ENCODE data around the gene PNCK. TPM values are rescaled to one million over a fixed set of nuclear protein-coding genes. Genes with fewer than 3 reads are reported as not detected.

PNCK gene
- total RNA-seq, 3 donors from 2014 or later = 0.48 to 1.3 (median 0.73) TPM

GRCh38 chrX:153635788-153636668 is 37.6 kb downstream of the PNCK start:
- peaks cover 0 to 89% of the 10 kb centered on the region in 2 donors for H3K27me3 ChIP-seq
- H3K4me3 ChIP-seq = no peak overlapping the region
- peaks cover 4 to 13% of the 10 kb centered on the region in 2 donors for H3K9me3 ChIP-seq
- intact Hi-C loops (cut with DNase I; ENCODE audit: low total_unique reads) = no loop called here
- DNase-seq (ENCODE audit: low spot score in 2 of 2) = no peak
- no peaks in the 10 kb centered on the region for H3K4me1 ChIP-seq
- no peak for TF ChIP-seq POLR2A (IDR thresholded peaks at IDR 0.05)
- TF ChIP-seq POLR2AphosphoS5 (IDR thresholded peaks at IDR 0.05) = no peak
- peak in 1 of 3 donors; percentile 8 for TF ChIP-seq CTCF (IDR thresholded peaks at IDR 0.05)
- no peak overlapping the region for H3K27ac ChIP-seq
- H3K36me3 ChIP-seq = no peaks in the 10 kb centered on the region

GRCh38 chrX:153635388-153635787 is 38.2 kb downstream of the PNCK start:
- Histone ChIP-seq H3K27ac (no peak overlapping the region), H3K36me3 (no peaks in the 10 kb centered on the region), H3K4me1 (no peaks in the 10 kb centered on the region), H3K9me3 (peaks cover 4 to 14% of the 10 kb centered on the region in 2 donors), H3K4me3 (no peak overlapping the region), H3K27me3 (peaks cover 0 to 82% of the 10 kb centered on the region in 2 donors)
- TF ChIP-seq POLR2A (IDR thresholded peaks at IDR 0.05) (no peak), POLR2AphosphoS5 (IDR thresholded peaks at IDR 0.05) (no peak), CTCF (IDR thresholded peaks at IDR 0.05) (no peak)
- intact Hi-C loops (cut with DNase I; ENCODE audit: low total_unique reads) = no loop called here
- DNase-seq (ENCODE audit: low spot score in 2 of 2) = no peak

- H3K27me3 ChIP-seq = peaks cover 0 to 77% of the 10 kb centered on the region in 2 donors
These were observed 38.8 kb downstream of the PNCK start for GRCh38 chrX:153634832-153635231.

GRCh38 chrX:153634236-153634635 is 39.4 kb downstream of the PNCK start:
- Histone ChIP-seq H3K36me3 (no peaks in the 10 kb centered on the region), H3K4me3 (no peak overlapping the region), H3K27me3 (peaks cover 0 to 72% of the 10 kb centered on the region in 2 donors), H3K9me3 (peaks cover 4 to 14% of the 10 kb centered on the region in 2 donors), H3K4me1 (no peaks in the 10 kb centered on the region), H3K27ac (no peak overlapping the region)
- intact Hi-C loops (cut with DNase I; ENCODE audit: low total_unique reads) = no loop called here
- TF ChIP-seq POLR2AphosphoS5 (IDR thresholded peaks at IDR 0.05) = no peak
- no peak for TF ChIP-seq POLR2A (IDR thresholded peaks at IDR 0.05)
- no peak for TF ChIP-seq CTCF (IDR thresholded peaks at IDR 0.05)
- no peak for DNase-seq (ENCODE audit: low spot score in 2 of 2)

More at GRCh38 chrX:153634832-153635231, 38.8 kb downstream of the PNCK start:
- intact Hi-C loops (cut with DNase I; ENCODE audit: low total_unique reads) = no loop called here
- H3K36me3 ChIP-seq = no peaks in the 10 kb centered on the region
- TF ChIP-seq POLR2AphosphoS5 (IDR thresholded peaks at IDR 0.05) = no peak
- TF ChIP-seq CTCF (IDR thresholded peaks at IDR 0.05) = no peak
- no peak for TF ChIP-seq POLR2A (IDR thresholded peaks at IDR 0.05)
- no peak for DNase-seq (ENCODE audit: low spot score in 2 of 2)
- no peaks in the 10 kb centered on the region for H3K4me1 ChIP-seq
- peaks cover 4 to 14% of the 10 kb centered on the region in 2 donors for H3K9me3 ChIP-seq
- no peak overlapping the region for H3K27ac ChIP-seq
- H3K4me3 ChIP-seq = no peak overlapping the region

- Histone ChIP-seq H3K4me3 (no peak overlapping the region), H3K4me1 (no peaks in the 10 kb centered on the region), H3K27me3 (peaks cover 0 to 72% of the 10 kb centered on the region in 2 donors), H3K36me3 (no peaks in the 10 kb centered on the region), H3K9me3 (peaks cover 4 to 14% of the 10 kb centered on the region in 2 donors), H3K27ac (no peak overlapping the region)
- intact Hi-C loops (cut with DNase I; ENCODE audit: low total_unique reads) = no loop called here
- TF ChIP-seq POLR2AphosphoS5 (IDR thresholded peaks at IDR 0.05) (no peak), POLR2A (IDR thresholded peaks at IDR 0.05) (no peak)
- no peak for DNase-seq (ENCODE audit: low spot score in 2 of 2)
These were observed 39.9 kb downstream of the PNCK start for GRCh38 chrX:153633607-153634180.

Data from breast epithelium (tissue), 4 donors.